H1 (cell line): ENCODE data around the gene ZNF3. TPM values are rescaled to one million over a fixed set of nuclear protein-coding genes. Genes with fewer than 3 reads are reported as not detected.

ENCODE experiments used
- CTCF ChIA-PET: fragments of 300-600 bp; sonication (Branson Sonifier 250); formaldehyde crosslinking; loops from one replicate; lab custom pipeline; 2021; ENCODE audit not compliant: partially characterized antibody; lab: Charles Lee
- POLR2A ChIA-PET: fragments of 300-600 bp; sonication (Branson Sonifier 250); formaldehyde crosslinking; loops from one replicate; lab custom pipeline; 2021; ENCODE audit warnings: inconsistent platforms; ENCODE audit not compliant: partially characterized antibody; lab: Charles Lee
- DNase-seq, 2 experiments: peaks; one replicate each; pipeline versions ENCODE4 v3.0.0 to v3.0.0-alpha.2; 2010 to 2022; ENCODE audit warnings: low spot score in 2 of 2, low read depth in 1 of 2, mixed read lengths in 1 of 2
- FAIRE-seq: peaks from 2 replicates; lab custom pipeline; 2011; peaks lifted over from hg19 to GRCh38; lab: Jason Lieb, UNC
- H2AFZ ChIP-seq: 2 replicates; pipeline ENCODE4 v1.8.1; 2012; ENCODE audit warnings: low read length, inconsistent platforms
- H2AK5ac ChIP-seq: 2 replicates; pipeline ENCODE4 v1.6.1; 2013; ENCODE audit warnings: low read depth, low read length
- H2BK120ac ChIP-seq: replicated peaks from 2 replicates; pipeline ENCODE3; 2013; ENCODE audit warnings: low read depth, low read length, inconsistent platforms
- H2BK12ac ChIP-seq: 2 replicates; pipeline ENCODE4 v1.6.1; 2013; ENCODE audit warnings: low read depth, low read length
- H2BK15ac ChIP-seq: 2 replicates; pipeline ENCODE4 v1.6.1; 2013; ENCODE audit warnings: low read length
- H2BK20ac ChIP-seq: 2 replicates; pipeline ENCODE4 v1.6.1; 2013; ENCODE audit warnings: low read length
- H2BK5ac ChIP-seq: 2 replicates; pipeline ENCODE4 v1.6.1; 2013; ENCODE audit warnings: low read depth, low read length
- H3K14ac ChIP-seq: 2 replicates; pipeline ENCODE4 v1.6.1; 2013; ENCODE audit warnings: inconsistent platforms; ENCODE audit not compliant: insufficient read length
- H3K18ac ChIP-seq: 2 replicates; pipeline ENCODE4 v1.6.1; 2013; ENCODE audit warnings: low read length; ENCODE audit errors: extremely low read depth
- H3K23ac ChIP-seq: 2 replicates; pipeline ENCODE4 v1.6.1; 2013; ENCODE audit warnings: inconsistent platforms; ENCODE audit not compliant: insufficient read length
- H3K23me2 ChIP-seq: 2 replicates; pipeline ENCODE4 v1.6.1; 2013; ENCODE audit warnings: low read depth, low read length
- H3K27ac ChIP-seq: 2 replicates; pipeline ENCODE4 v1.6.1; 2011; ENCODE audit warnings: low read depth, low read length, inconsistent platforms
- H3K27me3 ChIP-seq, 4 experiments: replicated peaks in 1 of 4; 1 replicate in 1 of 4; 2 replicates in 3 of 4; pipeline versions ENCODE4 v1.6.1 to v1.8.1; 2011 to 2013; ENCODE audit warnings: low read length in 3 of 4, mild to moderate bottlenecking in 3 of 4, inconsistent platforms in 2 of 4, mixed read lengths in 2 of 4, moderate library complexity in 1 of 4; ENCODE audit not compliant: control insufficient read depth in 3 of 4, insufficient read depth in 3 of 4; ENCODE audit errors: extremely low read depth in 1 of 4
- H3K36me3 ChIP-seq, 4 experiments: 2 replicates each; pipeline versions ENCODE4 v1.6.1 to v1.8.1; 2011 to 2013; ENCODE audit warnings: mild to moderate bottlenecking in 4 of 4, low read length in 3 of 4, moderate library complexity in 2 of 4, control low read depth in 1 of 4, inconsistent platforms in 1 of 4; ENCODE audit not compliant: insufficient read depth in 4 of 4, control insufficient read depth in 2 of 4
- H3K4ac ChIP-seq: replicated peaks from 2 replicates; pipeline ENCODE3; 2013; ENCODE audit warnings: low read length, low read depth, mixed read lengths, inconsistent platforms; ENCODE audit not compliant: insufficient read length
- H3K4me1 ChIP-seq, 4 experiments: replicated peaks in 1 of 4; 1 replicate in 1 of 4; 2 replicates in 3 of 4; pipeline versions ENCODE4 v1.6.1 to v1.8.1; 2011 to 2013; ENCODE audit warnings: low read length in 3 of 4, inconsistent platforms in 2 of 4, mixed read lengths in 1 of 4; ENCODE audit not compliant: insufficient read depth in 4 of 4, control insufficient read depth in 3 of 4
- H3K4me2 ChIP-seq, 2 experiments: 2 replicates each; pipeline versions ENCODE4 v1.6.1 to v1.8.1; 2011 to 2013; ENCODE audit warnings: low read depth in 2 of 2, low read length in 2 of 2, control low read depth in 1 of 2, inconsistent platforms in 1 of 2, mild to moderate bottlenecking in 1 of 2; ENCODE audit not compliant: insufficient read depth in 1 of 2
- H3K4me3 ChIP-seq, 4 experiments: fragments of 200-600, 300-600 bp in 1 of 4; sonication (generic), shearing (Covaris generic), sonication (Bioruptor Twin) in 1 of 4; 2 replicates each; pipeline versions ENCODE4 v1.5.1 to v1.8.1; 2011 to 2016; ENCODE audit warnings: low read length in 4 of 4, low read depth in 3 of 4, control low read depth in 2 of 4, inconsistent platforms in 2 of 4, mild to moderate bottlenecking in 2 of 4, mixed read lengths in 1 of 4, moderate library complexity in 1 of 4; ENCODE audit not compliant: insufficient read depth in 2 of 4; ENCODE audit errors: extremely low read depth in 1 of 4
- H3K56ac ChIP-seq: replicated peaks from 2 replicates; pipeline ENCODE3; 2013; ENCODE audit warnings: low read depth, mild to moderate bottlenecking, mixed read lengths, low read length, inconsistent platforms; ENCODE audit not compliant: insufficient read length
- H3K79me1 ChIP-seq: 2 replicates; pipeline ENCODE4 v1.6.1; 2013; ENCODE audit warnings: low read depth, low read length, control low read depth
- H3K79me2 ChIP-seq, 2 experiments: 2 replicates each; pipeline versions ENCODE4 v1.6.1 to v1.8.1; 2012 to 2013; ENCODE audit warnings: low read length in 2 of 2, mild to moderate bottlenecking in 2 of 2, inconsistent platforms in 1 of 2; ENCODE audit not compliant: insufficient read depth in 2 of 2, control insufficient read depth in 1 of 2
- H3K9ac ChIP-seq, 4 experiments: replicated peaks in 1 of 4; 1 replicate in 1 of 4; 2 replicates in 3 of 4; pipeline versions ENCODE4 v1.6.1 to v1.8.1; 2011 to 2013; ENCODE audit warnings: low read depth in 3 of 4, low read length in 3 of 4, control low read depth in 2 of 4, mild to moderate bottlenecking in 2 of 4, moderate library complexity in 2 of 4, inconsistent platforms in 1 of 4; ENCODE audit errors: extremely low read depth in 1 of 4
- H3K9me3 ChIP-seq, 2 experiments: 2 replicates each; pipeline versions ENCODE4 v1.6.1 to v1.8.1; 2012 to 2013; ENCODE audit warnings: mild to moderate bottlenecking in 2 of 2, moderate library complexity in 2 of 2, control low read depth in 1 of 2, inconsistent platforms in 1 of 2, low read depth in 1 of 2, low read length in 1 of 2, mixed read lengths in 1 of 2; ENCODE audit not compliant: insufficient read depth in 2 of 2
- H4K20me1 ChIP-seq, 2 experiments: replicated peaks in 1 of 2; 2 replicates each; pipeline versions ENCODE3 to v1.8.1; 2011 to 2013; ENCODE audit warnings: inconsistent platforms in 2 of 2, low read length in 2 of 2, mild to moderate bottlenecking in 1 of 2; ENCODE audit not compliant: insufficient read depth in 2 of 2, control insufficient read depth in 1 of 2
- H4K5ac ChIP-seq: 2 replicates; pipeline ENCODE4 v1.6.1; 2013; ENCODE audit warnings: low read length, low read depth, mixed read lengths, inconsistent platforms; ENCODE audit not compliant: insufficient read length
- H4K8ac ChIP-seq: 2 replicates; pipeline ENCODE4 v1.8.0; 2013; ENCODE audit warnings: mild to moderate bottlenecking, moderate library complexity, low read length, inconsistent platforms; ENCODE audit not compliant: insufficient read depth; ENCODE audit errors: extremely low read depth
- H4K91ac ChIP-seq: replicated peaks from 2 replicates; pipeline ENCODE3; 2013; ENCODE audit warnings: low read length, mixed read lengths, inconsistent platforms; ENCODE audit not compliant: insufficient read length
- ASH2L ChIP-seq: fragments of 200-600, 300-600 bp; sonication (generic); IDR thresholded peaks from one replicate; pipeline ENCODE4 v1.7.1; 2017; ENCODE audit warnings: low read length
- CTBP2 ChIP-seq: IDR thresholded peaks from 2 replicates; pipeline ENCODE4 v1.7.0; 2011; ENCODE audit warnings: borderline replicate concordance, mild to moderate bottlenecking, moderate library complexity, mixed read lengths, low read length; ENCODE audit not compliant: insufficient read depth, insufficient read length
- NRF1 ChIP-seq: IDR thresholded peaks from 2 replicates; pipeline ENCODE4 v1.6.1; 2011; ENCODE audit warnings: mild to moderate bottlenecking, low read depth, low read length, improper control_type of control experiment
- PHF8 ChIP-seq: fragments of 200-600 bp; sonication (generic); conservative IDR thresholded peaks from 2 replicates; pipeline ENCODE4 v1.7.1; 2012; ENCODE audit warnings: low read depth, mild to moderate bottlenecking, inconsistent platforms, low read length, moderate library complexity
- POLR2A ChIP-seq, 2 experiments: IDR thresholded peaks; 1 replicate in 1 of 2; 2 replicates in 1 of 2; pipeline ENCODE4 v1.6.1; 2011; ENCODE audit warnings: low read depth in 2 of 2, low read length in 2 of 2, mild to moderate bottlenecking in 2 of 2; ENCODE audit errors: control extremely low read depth in 1 of 2
- RFX5 ChIP-seq: IDR thresholded peaks from 2 replicates; pipeline ENCODE4 v1.6.1; 2011; ENCODE audit warnings: low read depth, low read length, improper control_type of control experiment, borderline replicate concordance
- YY1 ChIP-seq: IDR thresholded peaks from 2 replicates; pipeline ENCODE4 v1.6.1; 2011; ENCODE audit warnings: low read depth, mild to moderate bottlenecking, low read length
- ZNF274 ChIP-seq: IDR thresholded peaks from 2 replicates; pipeline ENCODE4 v1.7.0; 2012; ENCODE audit warnings: low read length, borderline replicate concordance; ENCODE audit errors: extremely low read depth
- WGBS, 2 experiments: shearing (Covaris generic) in 1 of 2; methylation state at CpG; one replicate each; pipeline versions ENCODE4 v1.1.6 to v1.1.7; 2013 to 2015; ENCODE audit warnings: low lambda C conversion rate in 2 of 2, mixed read lengths in 2 of 2, inconsistent platforms in 1 of 2, low coverage in 1 of 2, missing lambda C conversion rate in 1 of 2; ENCODE audit not compliant: insufficient replicate concordance in 2 of 2, insufficient coverage in 1 of 2, insufficient read length in 1 of 2; ENCODE audit errors: extremely low coverage in 1 of 2, missing lambda C conversion rate in 1 of 2; 5-methylcytosine and 5-hydroxymethylcytosine counted together
- polyA plus RNA-seq, 7 experiments: library from polyadenylated mRNA; depleted of rRNA in 3 of 7; stranded (reverse) in 5 of 7; unstranded in 2 of 7; fragments of >200 nt in 5 of 7; fragments of 200-250 nt in 2 of 7; gene quantifications; 1 replicate in 5 of 7; 2 replicates in 1 of 7; 4 replicates in 1 of 7; pipeline versions ENCODE4 v1.2.1 to v1.2.3, GENCODE V29; 2011 to 2013; ENCODE audit warnings: missing spikeins in 2 of 7, mixed read lengths in 2 of 7
- total RNA-seq: library from RNA; stranded (reverse); fragmentation: NEBNext Ultra II Directional; extraction: Animal tissue kit (Norgen Biotek cat#: 25700); gene quantifications from 2 replicates; pipeline ENCODE4 v1.2.1, GENCODE V29; 2021

ZNF3 gene
- total and polyA plus RNA-seq, 2 of the 8 experiments (the other 6 are each of a cell fraction or from before 2014, with no cell fraction given), result 26.9 to 49.1 TPM

GRCh38 chr7:100124301-100125230 is 43.0 kb upstream of the ZNF3 start:
- Histone ChIP-seq H4K8ac (no peak overlapping the region), H3K56ac (no peak overlapping the region), H2AK5ac (no peak overlapping the region)
- no peak for TF ChIP-seq ASH2L
- TF ChIP-seq POLR2A (IDR thresholded peaks at IDR 0.05; ENCODE audit: control extremely low read depth in 1 of 2, low read depth in 2 of 2, low read length in 2 of 2), result peak in 1 of 2 experiments; percentile 42; a peak in 1 of 3 replicates
- TF ChIP-seq NRF1, result no peak
- TF ChIP-seq YY1, result no peak
- TF ChIP-seq PHF8, result no peak
- no peak for TF ChIP-seq RFX5
- TF ChIP-seq ZNF274, result no peak
- TF ChIP-seq CTBP2, result no peak
- TF ChIP-seq, all 59 proteins: peak for 1
- Histone ChIP-seq H3K79me1 (0 out of 2 replicates have a peak, but pooled peaks cover 2% of the 10 kb centered on the region), H3K23ac (no peak overlapping the region), H2AFZ (no peak overlapping the region), H2BK120ac (no peak overlapping the region), H2BK12ac (no peak overlapping the region), H3K9ac (no peak overlapping the region), H3K14ac (no peak overlapping the region), H3K4me1 (peaks cover 0 to 13% (median 1%) of the 10 kb centered on the region in 4 experiments; a peak in 4 of 7 replicates), H3K4me3 (no peak overlapping the region), H2BK15ac (no peak overlapping the region), H2BK5ac (no peak overlapping the region), H4K91ac (no peak overlapping the region), H3K79me2 (no peaks in the 10 kb centered on the region; a peak in 1 of 4 replicates), H2BK20ac (no peak overlapping the region), H3K27me3 (peaks cover 0 to 11% (median 0%) of the 10 kb centered on the region in 4 experiments; a peak in 2 of 7 replicates), H3K36me3 (no peaks in the 10 kb centered on the region), H3K23me2 (peaks cover 15% of the 10 kb centered on the region), H3K4me2 (no peak overlapping the region), H3K27ac (no peak overlapping the region), H3K4ac (no peak overlapping the region), H3K18ac (no peak overlapping the region), H4K20me1 (no peaks in the 10 kb centered on the region), H3K9me3 (no peaks in the 10 kb centered on the region), H4K5ac (no peak overlapping the region)
- POLR2A ChIA-PET, result interaction anchor here (1.4 to 19.1 kb wide), 9 partner anchors 9 to 57 kb away, joined by 3 to 414 read pairs (median 4); partner anchors contain the start of genes AP4M1 and MCM7
- no peak for DNase-seq
- 95% methylated on average over 4 of the region's 4 CpGs; no CpG with 5 or more reads in 1 of the 2 experiments for WGBS, 2 experiments
- CTCF ChIA-PET, result interaction anchor here (0.7 to 5.3 kb wide), 7 partner anchors 8 to 63 kb away, joined by 3 to 24 read pairs (median 4); partner anchors contain the start of genes AP4M1 and MCM7
- FAIRE-seq, result no peak
